Right renal pelvis (tissue), 4 donors: Measurements from ENCODE around the gene IL21R. TPM values are rescaled to one million over a fixed set of nuclear protein-coding genes. Genes with fewer than 3 reads are reported as not detected.
A peak's percentile ranks its signal among the peaks of the same experiment; 100 is the strongest.
"Not testable (repeated sequence)": the region's sequence is repeated elsewhere in the genome, so short reads cannot be mapped to it uniquely, and the experiment has no call there.

ENCODE experiments used
- DNase-seq, 4 donors: peaks; one replicate each; pipeline ENCODE4 v3.0.0-alpha.2; 2013; ENCODE audit warnings: low read depth in 4 of 4, low spot score in 3 of 4, missing footprints in 1 of 4
- polyA plus RNA-seq, 4 donors: library from polyadenylated mRNA; unstranded; fragments of 120-200 nt; gene quantifications; one replicate each; pipeline ENCODE4 v1.2.1, GENCODE V29; 2013; ENCODE audit not compliant: insufficient read length in 4 of 4

IL21R gene
- polyA plus RNA-seq, 4 donors: 0.11 to 0.19 (median 0.15) TPM

DNA sequence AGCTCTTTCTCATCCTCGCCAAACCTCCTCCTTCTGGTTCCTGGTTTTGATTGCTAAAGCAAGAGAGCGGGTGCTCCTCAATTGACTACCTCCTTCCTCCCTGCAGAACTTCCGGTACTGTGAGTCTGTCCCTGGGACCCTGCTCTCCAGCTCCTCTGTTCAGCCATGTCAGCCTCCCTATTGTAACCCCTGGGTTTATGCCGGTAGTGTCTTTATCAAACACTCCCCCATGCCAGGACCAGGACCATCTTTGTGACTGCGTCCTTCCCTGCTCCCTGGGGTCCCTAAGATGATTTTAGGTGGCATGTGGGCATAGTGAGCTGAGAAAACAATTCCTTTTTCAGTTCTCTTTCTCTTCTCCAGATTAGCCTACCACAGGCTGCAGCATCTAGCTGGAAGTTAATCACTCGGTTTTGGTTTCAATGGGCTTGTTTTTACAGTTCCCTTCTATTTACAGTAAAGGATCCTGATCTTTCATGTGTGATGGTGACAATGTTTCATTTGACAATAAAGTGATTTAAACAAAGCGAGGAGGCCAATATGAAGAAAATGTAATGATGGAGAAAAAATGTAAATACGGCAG lies 27.7 kb upstream of the IL21R start:
- no peak for DNase-seq

GRCh38 chr16:27374804-27375425 lies 27.1 kb upstream of the IL21R start:
- peak; percentile 20 to 46 (median 29) for DNase-seq

GRCh38 chr16:27377666-27378485 lies 24.1 kb upstream of the IL21R start:
- DNase-seq: no peak

GRCh38 chr16:27378871-27379481 lies 23.0 kb upstream of the IL21R start:
- DNase-seq: no peak

- no peak for DNase-seq
These were observed 22.1 kb upstream of the IL21R start for GRCh38 chr16:27379919-27380318.

DNA sequence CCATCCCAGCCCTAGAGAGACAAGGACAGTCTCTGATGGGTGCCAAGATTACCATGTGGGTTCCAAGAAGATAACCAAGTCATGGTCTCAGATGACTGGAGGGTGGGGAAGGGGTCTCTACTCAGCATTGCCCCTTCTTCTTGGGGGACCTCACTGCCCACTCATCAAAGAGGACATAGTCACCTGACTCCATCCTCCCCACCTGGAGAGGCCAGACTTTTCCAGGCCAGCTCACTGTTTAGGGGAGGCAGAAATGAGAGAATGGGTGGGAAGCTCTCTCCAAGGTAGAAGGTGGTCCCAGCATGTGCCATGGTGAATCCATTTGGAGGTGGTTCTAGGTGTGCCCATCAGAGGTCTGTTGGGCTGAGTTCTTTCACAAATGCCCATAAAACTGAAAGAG lies 20.7 kb upstream of the IL21R start:
- no peak for DNase-seq

DNA sequence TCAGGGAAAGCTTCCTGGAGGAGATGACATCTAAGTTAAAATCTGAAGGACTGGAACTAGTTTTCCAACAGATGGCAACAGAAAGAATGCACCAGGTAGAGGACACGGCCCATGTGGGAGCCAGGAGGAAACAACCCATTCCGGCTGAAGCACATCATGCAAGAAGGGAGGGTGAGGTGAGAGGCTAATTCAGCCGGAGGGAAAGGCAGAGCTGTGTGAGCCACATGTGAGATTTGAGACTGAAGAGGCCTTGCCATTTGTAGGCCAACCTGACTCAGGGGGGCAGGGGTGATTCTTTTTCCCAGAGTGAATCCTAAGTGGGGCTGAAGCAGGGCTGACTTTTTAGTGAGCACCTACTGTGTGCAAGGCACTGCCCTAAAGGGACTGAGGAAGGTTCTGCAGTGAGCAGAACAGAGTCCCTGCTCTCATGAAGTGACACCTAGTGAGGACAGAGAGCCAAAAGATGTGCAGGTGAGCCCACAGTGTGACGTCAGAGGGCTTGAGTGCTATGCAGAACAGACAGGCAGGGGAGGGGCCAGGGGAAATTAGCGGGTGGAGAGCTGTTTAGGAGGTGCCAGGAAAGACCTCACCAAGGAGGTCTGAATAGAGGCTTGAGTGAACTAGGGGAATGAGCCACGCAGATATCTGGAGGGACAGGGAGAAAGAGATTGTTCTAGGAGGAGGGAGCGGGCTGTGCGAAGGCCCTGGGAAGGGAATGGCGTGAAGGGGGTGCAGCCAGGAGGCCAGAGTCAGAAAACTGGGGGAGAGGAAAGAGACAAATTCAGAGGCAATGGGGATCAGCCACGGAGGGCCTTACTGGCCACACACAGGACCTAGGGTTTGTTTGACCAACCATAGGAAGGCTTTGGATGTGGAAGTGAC lies 19.8 kb upstream of the IL21R start:
- DNase-seq: no peak

- DNase-seq: no peak
These were observed 18.3 kb upstream of the IL21R start for GRCh38 chr16:27383556-27384243.

GRCh38 chr16:27384425-27384824 lies 17.5 kb upstream of the IL21R start:
- DNase-seq: no peak

- DNase-seq: no peak
These were observed 16.6 kb upstream of the IL21R start for GRCh38 chr16:27385398-27385797.

GRCh38 chr16:27386674-27387073 lies 15.3 kb upstream of the IL21R start:
- DNase-seq: no peak

GRCh38 chr16:27387724-27388123 lies 14.2 kb upstream of the IL21R start:
- no peak for DNase-seq

DNA sequence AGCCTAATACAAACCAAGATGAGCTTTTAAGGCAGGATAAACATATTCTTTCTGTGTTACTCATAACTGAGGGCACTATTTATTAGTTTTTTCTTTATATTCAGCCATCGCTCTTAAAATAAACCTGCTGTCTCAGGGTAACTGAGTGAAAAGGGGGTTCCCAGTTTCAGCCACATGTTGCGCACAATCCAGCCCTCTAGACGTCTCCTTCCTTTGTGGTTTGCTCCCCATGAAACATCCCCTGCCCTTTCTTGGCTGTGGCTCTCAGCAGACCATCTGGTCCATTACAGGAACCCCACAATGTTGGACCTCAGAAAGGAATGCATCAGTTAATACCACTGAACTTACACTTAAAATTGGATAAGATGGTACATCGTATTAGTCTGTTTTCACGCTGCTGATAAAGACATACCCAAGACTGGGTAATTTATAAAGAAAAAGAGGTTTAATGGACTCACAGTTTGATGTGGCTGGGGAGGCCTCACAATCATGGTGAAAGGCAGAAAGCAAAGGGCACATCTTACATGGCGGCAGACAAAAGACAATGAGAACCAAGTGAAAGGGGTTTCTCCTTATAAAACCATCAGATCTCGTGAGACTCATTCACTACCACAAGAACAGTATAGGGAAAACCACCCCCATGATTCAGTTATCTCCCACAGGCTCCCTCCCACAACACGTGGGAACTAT lies 12.6 kb upstream of the IL21R start:
- DNase-seq: no peak

GRCh38 chr16:27390151-27390550 lies 11.8 kb upstream of the IL21R start:
- no peak for DNase-seq

GRCh38 chr16:27392671-27393070 lies 9.3 kb upstream of the IL21R start:
- DNase-seq: no peak

GRCh38 chr16:27394516-27394915 lies 7.5 kb upstream of the IL21R start:
- no peak for DNase-seq

DNA sequence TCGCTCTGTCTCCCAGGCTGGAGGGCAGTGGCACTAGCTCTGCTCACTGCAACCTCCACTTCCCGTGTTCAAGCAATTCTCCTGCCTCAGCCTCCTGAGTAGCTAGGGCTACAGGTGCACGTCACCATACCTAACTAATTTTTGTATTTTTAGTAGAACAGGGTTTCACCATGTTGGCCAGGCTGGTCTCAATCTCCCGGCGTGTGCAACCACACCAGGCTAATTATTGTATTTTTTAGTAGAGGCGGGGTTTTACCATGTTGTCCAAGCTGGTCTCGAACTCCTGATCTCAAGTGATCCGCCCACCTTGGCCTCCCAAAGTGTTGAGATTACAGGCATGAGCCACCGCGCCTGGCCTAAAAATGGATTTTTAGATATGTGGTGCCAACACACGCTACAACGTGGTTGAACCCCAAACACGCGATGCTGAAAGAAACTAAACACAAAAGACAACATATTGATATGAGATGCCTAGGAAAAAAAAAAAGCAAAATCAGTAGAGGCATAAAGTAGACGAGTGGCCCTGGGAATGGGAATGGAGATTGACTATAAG lies 3.6 kb upstream of the IL21R start:
- not testable (repeated sequence) for DNase-seq

DNA sequence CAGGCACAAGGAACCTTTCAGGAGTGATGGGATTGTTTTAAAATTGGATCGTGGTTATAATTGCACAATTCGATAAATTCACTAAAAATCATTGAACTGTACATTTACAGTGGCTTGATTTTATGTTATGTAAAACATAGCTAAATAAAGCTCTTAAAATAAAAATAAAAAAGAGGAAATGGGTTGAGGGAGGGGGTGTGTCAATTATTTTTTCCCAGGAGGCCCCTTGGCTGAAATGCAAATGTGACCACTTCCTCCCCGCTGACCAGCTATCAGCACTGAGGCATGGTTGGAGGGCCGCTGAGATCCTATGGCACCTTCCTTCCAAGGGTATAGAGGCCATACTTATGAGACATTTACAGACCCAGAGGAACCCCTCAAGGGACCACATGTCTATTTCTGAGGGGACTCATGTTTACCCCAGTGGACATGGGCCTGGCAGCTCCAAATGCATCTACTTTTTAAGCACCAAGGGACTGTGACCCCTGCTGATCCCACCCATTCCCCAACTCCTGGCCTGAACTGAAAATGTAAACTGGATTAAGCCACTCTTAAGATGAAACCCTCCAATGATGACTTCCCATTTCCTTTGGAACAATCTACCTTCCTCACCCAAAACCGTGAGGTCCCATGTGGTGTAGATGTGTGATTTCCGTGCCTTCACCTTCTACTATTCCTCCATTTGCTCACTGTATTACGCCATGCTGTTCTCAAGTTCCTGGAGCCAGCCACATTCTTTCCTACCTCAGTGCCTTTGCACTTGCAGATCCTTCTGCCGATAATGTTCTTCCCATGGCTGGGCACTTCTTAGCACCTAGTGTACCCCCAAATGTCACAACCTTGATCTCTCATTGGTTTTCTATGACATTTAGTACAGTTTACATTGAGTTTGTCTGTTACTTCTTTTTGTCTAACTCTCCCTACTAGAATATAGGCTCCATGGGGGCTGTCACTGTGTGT lies 2.8 kb upstream of the IL21R start:
- DNase-seq: no peak
